Measurements from ENCODE around the gene KDM4C.
"Not testable (repeated sequence)": the region's sequence is repeated elsewhere in the genome, so short reads cannot be mapped to it uniquely, and the experiment has no call there.

Gene KDM4C

GRCh38 chr9:6757456-6758247 lies at the start of gene KDM4C:
KDM4C (plus strand) TSS chr9:6757973; CDS start chr9:6792989, 35,016 bp downstream.
- peak; percentile 91 for DNase-seq (ENCODE audit: low read depth)

GRCh38 chr9:6708732-6709131 lies 49.0 kb upstream of the KDM4C start:
- peak; percentile 27 for DNase-seq (ENCODE audit: low read depth)

- DNase-seq (ENCODE audit: low read depth): peak; percentile 79
Observed at GRCh38 chr9:6711403-6711802, 46.4 kb upstream of the KDM4C start.

GRCh38 chr9:6712041-6712440 lies 45.7 kb upstream of the KDM4C start:
- DNase-seq (ENCODE audit: low read depth): no peak

- DNase-seq (ENCODE audit: low read depth): no peak
Observed at GRCh38 chr9:6714176-6714575, 43.6 kb upstream of the KDM4C start.

- not testable (repeated sequence) for DNase-seq (ENCODE audit: low read depth)
Observed at GRCh38 chr9:6715153-6715754, 42.5 kb upstream of the KDM4C start.

- DNase-seq (ENCODE audit: low read depth): peak; percentile 38
Observed at GRCh38 chr9:6715755-6716643, 41.8 kb upstream of the KDM4C start.

GRCh38 chr9:6716766-6717165 lies 41.0 kb upstream of the KDM4C start:
- no peak for DNase-seq (ENCODE audit: low read depth)

GRCh38 chr9:6723881-6724420 lies 33.8 kb upstream of the KDM4C start:
- DNase-seq (ENCODE audit: low read depth): no peak

GRCh38 chr9:6733257-6733656 lies 24.5 kb upstream of the KDM4C start:
- DNase-seq (ENCODE audit: low read depth): no peak

- no peak for DNase-seq (ENCODE audit: low read depth)
Observed at GRCh38 chr9:6733831-6734230, 23.9 kb upstream of the KDM4C start.

GRCh38 chr9:6735422-6735821 lies 22.4 kb upstream of the KDM4C start:
- no peak for DNase-seq (ENCODE audit: low read depth)

- DNase-seq (ENCODE audit: low read depth): peak; percentile 14
Observed at GRCh38 chr9:6739218-6739617, 18.6 kb upstream of the KDM4C start.

- not testable (repeated sequence) for DNase-seq (ENCODE audit: low read depth)
Observed at GRCh38 chr9:6748861-6749260, 8.9 kb upstream of the KDM4C start.

GRCh38 chr9:6754861-6755260 lies 2.9 kb upstream of the KDM4C start:
- not testable (repeated sequence) for DNase-seq (ENCODE audit: low read depth)

GRCh38 chr9:6757132-6757455 lies 679 bp upstream of the KDM4C start:
- DNase-seq (ENCODE audit: low read depth): no peak

GRCh38 chr9:6758248-6758497 lies 400 bp downstream of the KDM4C start:
- no peak for DNase-seq (ENCODE audit: low read depth)

GRCh38 chr9:6758498-6759184 lies 868 bp downstream of the KDM4C start:
- no peak for DNase-seq (ENCODE audit: low read depth)

GRCh38 chr9:6759185-6759977 lies 1.6 kb downstream of the KDM4C start:
- peak; percentile 89 for DNase-seq (ENCODE audit: low read depth)

- DNase-seq (ENCODE audit: low read depth): no peak
Observed at GRCh38 chr9:6761306-6761705, 3.5 kb downstream of the KDM4C start.

GRCh38 chr9:6763244-6763643 lies 5.5 kb downstream of the KDM4C start:
- no peak for DNase-seq (ENCODE audit: low read depth)

Measured in amniotic epithelial cell (primary cell).